ENCODE measurements around the gene VAPB.

- no peak for TF ChIP-seq CTCF (IDR thresholded peaks at IDR 0.05)
- TF ChIP-seq POLR2A (IDR thresholded peaks at IDR 0.05) = no peak
- no peak for TF ChIP-seq EP300 (IDR thresholded peaks at IDR 0.05)
Observed at GRCh38 chr20:58342104-58342945, 46.7 kb upstream of the VAPB start.
